GM18508 (cell line): ENCODE data around the gene CDC34.

Source experiments
- ATAC-seq: cut with Tn5 transposase; IDR thresholded peaks from one replicate; pipeline ENCODE4 v1.9.1; 2021; ENCODE audit warnings: moderate number of reproducible peaks; ENCODE audit not compliant: insufficient read depth, unreplicated experiment

The CDC34 gene, protein sequence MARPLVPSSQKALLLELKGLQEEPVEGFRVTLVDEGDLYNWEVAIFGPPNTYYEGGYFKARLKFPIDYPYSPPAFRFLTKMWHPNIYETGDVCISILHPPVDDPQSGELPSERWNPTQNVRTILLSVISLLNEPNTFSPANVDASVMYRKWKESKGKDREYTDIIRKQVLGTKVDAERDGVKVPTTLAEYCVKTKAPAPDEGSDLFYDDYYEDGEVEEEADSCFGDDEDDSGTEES

GRCh38 chr19:531753-532560 is at the start of gene CDC34:
Gene CDC34 (plus strand): TSS chr19:531760. CDS start chr19:531932, 172 bp downstream.
- no peak for ATAC-seq

DNA sequence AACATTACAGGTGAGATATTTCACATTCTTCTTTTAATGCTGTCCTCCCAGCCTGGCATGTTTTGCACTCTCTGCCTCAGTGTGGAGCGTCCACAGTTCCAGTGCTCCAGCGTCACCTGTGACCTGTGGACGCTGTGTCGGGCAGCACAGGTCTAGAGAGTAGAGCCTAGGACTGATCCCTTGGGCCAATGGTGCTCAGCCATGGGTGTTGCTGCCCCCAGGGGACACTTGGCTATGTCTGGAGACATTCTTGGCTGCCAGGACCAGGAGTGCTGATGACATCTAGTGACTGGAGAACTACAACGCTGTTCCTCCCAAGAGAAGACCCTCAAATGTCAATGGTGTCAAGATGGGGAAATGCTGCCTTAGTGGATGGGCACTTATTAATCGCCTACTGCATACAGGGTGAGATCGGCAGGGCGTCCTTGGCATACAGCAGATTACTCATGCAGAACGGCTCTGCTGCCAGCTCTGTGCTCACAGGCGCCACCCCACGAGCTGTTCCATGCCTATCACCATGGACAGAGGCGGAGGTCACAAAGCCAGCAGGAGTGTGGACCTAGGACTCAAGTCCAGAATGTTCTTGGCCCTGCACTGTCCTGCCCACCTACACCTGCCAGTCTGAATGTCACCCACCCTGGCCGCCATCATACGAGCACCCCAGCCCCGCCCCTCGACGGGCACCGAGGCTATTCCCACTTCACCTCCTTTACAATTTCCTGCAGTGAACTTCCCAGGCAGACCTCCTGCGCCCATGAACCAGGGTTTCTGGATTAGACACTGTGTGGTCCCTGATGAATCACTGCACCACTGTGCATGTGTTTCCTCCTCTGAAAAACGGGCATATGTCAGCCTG is 49.1 kb upstream of the CDC34 start:
- no peak for ATAC-seq

- no peak for ATAC-seq
Measured at GRCh38 chr19:483332-484072, 48.1 kb upstream of the CDC34 start.

- no peak for ATAC-seq
Measured at GRCh38 chr19:484494-484893, 47.1 kb upstream of the CDC34 start.

GRCh38 chr19:485077-485476 is 46.5 kb upstream of the CDC34 start:
- ATAC-seq = no peak

DNA sequence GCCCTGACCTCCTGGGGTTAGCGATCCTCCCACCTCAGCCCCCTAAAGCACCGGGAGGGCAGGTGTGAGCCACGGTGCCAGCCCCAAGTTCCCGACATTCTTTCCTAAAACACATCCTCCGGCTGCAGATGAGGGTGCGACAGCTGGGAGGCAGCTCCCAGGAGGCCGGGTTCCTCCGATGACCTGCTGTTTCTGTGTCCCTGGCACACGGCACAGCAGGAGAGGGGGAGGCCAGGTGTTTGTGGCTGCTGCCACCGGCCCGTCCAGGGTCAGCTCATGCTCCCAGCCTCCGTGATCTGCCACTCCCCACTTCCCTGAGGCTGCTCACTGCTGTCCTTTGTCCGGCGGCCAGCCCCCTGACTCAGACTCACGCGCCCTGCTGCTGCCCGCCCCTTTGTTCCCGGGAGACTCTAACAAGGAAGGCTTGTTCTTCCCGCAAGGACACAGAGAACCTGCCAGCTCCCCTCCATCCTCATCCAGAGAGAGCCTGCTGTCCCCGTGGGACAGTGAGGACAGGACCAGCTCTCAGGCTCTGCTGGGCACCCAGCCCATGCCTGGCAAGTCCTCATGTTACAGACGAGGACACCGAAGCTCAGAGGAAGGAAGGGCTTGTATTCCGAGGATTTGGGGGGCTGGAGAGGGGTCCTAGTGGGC is 45.9 kb upstream of the CDC34 start:
- no peak for ATAC-seq

DNA sequence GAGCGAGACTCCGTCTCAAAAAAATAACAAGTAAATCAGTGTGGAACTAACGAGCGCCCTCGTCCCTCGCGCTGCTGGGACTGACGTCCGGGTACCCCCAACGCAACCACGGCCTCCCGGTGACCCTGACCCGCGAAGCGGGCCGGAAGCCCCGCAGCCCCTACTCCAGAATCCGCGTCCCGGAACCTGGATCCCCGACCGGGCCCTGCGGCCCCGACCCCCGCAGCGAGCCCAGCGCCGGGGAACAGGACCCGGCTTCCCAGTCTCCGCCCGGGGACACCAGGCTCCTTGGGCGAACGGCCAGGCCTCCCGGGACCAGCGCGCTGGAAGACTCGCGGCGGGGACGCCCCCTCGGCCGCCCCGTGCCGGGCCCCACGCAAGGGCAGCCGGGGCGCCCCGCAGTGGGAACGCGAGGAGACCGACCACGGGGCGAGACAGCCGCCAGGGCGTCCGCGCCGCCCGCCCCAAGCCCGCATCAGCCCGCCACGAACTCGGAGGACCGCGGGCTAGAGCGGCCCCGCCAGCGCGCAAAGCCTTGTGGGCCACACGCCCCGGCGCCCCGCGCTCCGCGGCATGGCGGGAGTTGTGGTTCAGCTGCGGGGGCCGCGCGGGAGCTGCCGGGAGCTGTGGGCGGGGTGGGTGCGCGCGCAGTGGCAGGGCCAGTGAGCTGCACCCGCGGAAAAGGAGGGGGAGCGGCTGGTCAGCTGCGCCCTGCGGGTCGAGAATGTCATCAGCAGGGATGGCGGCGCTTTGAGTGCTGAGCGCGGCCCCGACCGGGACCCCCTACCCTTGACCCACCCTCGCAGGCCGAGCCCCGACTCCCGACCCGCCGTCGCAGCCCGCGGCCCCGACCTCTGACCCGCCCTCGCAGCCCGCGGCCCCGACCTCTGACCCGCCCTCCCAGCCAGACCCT is 42.8 kb upstream of the CDC34 start:
- ATAC-seq = no peak

DNA sequence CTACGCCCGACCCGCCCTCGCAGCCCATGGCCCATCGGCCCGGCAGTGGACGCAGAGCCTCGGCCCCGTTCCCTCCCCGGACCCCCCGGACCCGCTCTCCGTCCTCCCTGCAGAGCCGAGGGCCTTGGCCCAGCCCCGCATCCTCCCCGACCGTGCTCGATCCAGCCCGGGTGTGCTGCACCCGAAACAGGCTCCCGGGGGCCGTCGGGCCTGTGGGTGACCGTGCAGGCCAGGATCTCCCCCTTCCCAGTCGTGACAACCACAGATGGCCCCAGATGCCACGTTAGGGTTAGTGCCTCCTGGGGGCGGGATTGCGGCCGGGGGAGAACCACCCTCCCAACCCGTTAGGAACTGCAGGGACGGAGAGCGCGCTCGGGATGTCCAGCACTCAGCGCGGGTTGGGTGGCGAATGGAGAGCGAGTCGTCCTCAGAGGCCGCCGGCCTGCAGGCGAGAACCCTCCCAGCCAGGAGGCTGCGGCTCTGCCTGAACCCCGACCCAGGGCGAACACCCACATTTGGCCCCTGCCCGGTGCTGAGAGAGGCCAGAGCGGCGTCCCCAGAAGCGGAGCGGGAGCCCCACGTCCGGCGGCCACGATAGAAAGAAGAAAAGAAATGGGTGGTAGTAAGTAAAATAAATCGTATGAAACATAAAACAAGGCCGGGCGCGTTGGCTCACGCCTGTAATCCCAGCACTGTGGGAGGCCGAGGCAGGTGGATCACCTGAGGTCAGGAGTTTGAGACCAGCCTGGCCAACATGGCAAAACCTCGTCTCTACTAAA is 42.0 kb upstream of the CDC34 start:
- ATAC-seq = no peak

DNA sequence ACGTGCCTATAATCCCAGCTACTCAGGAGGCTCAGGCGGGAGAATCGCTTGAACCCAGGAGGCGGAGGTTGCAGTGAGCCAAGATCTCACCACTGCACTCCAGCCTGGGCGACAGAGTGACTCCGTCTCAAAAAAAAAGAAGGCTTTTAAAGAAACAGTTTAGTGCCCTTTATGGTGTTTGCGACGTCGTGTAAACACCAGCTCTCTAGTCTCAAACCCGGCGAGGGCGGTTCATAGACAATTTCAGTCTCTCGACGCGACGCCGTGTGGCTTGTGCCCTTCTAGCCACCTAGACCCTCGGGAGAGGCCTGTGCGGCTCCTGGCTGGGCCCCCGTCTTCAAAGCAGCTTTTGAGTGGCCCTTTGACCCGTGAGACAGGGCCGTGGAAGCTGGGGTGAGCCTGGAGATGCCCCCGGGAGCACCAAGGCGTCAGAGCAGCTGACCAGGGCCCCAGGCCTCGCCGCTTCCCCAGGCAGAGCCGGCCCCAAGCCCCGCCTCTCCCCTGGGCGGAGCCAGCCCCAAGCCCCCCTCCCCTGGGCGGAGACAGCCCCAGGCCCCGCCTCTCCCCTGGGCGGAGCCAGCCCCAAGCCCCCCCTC is 40.3 kb upstream of the CDC34 start:
- no peak for ATAC-seq

GRCh38 chr19:492091-492531 is 39.4 kb upstream of the CDC34 start:
- ATAC-seq = no peak

GRCh38 chr19:493391-494170 is 38.0 kb upstream of the CDC34 start:
- ATAC-seq = no peak

GRCh38 chr19:494171-495080 is 37.1 kb upstream of the CDC34 start:
- ATAC-seq = no peak

- no peak for ATAC-seq
Measured at GRCh38 chr19:495081-495401, 36.5 kb upstream of the CDC34 start.

- ATAC-seq = no peak
Measured at GRCh38 chr19:495402-496111, 36.0 kb upstream of the CDC34 start.

DNA sequence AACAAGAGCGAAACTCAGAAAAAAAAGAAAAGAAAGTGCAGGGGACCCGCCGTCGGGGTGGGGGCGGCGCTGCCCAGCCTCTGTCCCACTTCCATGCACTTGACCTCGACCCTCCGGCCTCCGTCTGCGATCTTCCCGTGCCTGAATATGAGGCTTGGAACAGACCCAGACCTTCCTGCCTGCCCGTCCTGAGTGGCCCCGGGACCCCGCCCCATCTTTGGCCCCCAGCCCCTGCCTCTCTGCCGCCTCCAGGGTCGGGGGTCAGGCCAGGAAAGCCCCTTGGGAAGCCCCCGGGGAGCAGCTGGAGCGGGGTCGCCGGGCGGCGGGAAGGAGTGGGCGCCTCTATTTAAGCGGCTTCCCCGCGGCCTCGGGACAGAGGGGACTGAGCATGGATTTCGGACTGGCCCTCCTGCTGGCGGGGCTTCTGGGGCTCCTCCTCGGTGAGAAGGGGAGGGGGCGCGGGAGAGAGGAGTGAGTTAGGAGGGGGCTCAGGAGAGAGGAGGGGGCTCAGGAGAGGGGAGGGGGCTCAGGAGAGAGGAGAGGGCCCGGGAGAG is 35.4 kb upstream of the CDC34 start, which contains the start of gene MADCAM1:
TSS of gene MADCAM1 (plus strand) at position 375 of the 554 bp plus-strand sequence. CDS start at position 389, 14 bp downstream.
- ATAC-seq = no peak
